Uterus (tissue), 2 donors: ENCODE data around the gene UGGT1.

Experiments
- CTCF ChIP-seq, 4 experiments: fragments of 200-600 bp in 2 of 4; fragments of 450-650 bp in 2 of 4; sonication (generic) in 2 of 4; IDR thresholded peaks; one replicate each; pipeline ENCODE4 v1.5.1; 2016 to 2019; ENCODE audit warnings: antibody characterized with exemption in 4 of 4, mild to moderate bottlenecking in 2 of 4, moderate library complexity in 1 of 4
- POLR2A ChIP-seq, 2 donors: fragments of 450-650 bp; IDR thresholded peaks; one replicate each; pipeline ENCODE4 v1.6.1; 2016; ENCODE audit warnings: antibody characterized with exemption in 2 of 2, mild to moderate bottlenecking in 1 of 2, moderate library complexity in 1 of 2

GRCh38 chr2:128236491-128237035 lies 145.6 kb downstream of the UGGT1 start:
- no peak for TF ChIP-seq CTCF (IDR thresholded peaks at IDR 0.05)
- no peak for TF ChIP-seq POLR2A (IDR thresholded peaks at IDR 0.05)
